ENCODE results near the gene ITGA11.
A peak's percentile ranks its signal among the peaks of the same experiment; 100 is the strongest.

Gene ITGA11

GRCh38 chr15:68310804-68311463 lies 121.0 kb downstream of the ITGA11 start:
- no peak for DNase-seq (ENCODE audit: low spot score)

- DNase-seq (ENCODE audit: low spot score), result no peak
Measured at GRCh38 chr15:68310178-68310803, 121.7 kb downstream of the ITGA11 start.

- no peak for DNase-seq (ENCODE audit: low spot score)
Measured at GRCh38 chr15:68309024-68309423, 122.9 kb downstream of the ITGA11 start.

- DNase-seq (ENCODE audit: low spot score), result no peak
Measured at GRCh38 chr15:68307131-68307928, 124.6 kb downstream of the ITGA11 start.

- no peak for DNase-seq (ENCODE audit: low spot score)
Measured at GRCh38 chr15:68305420-68305871, 126.5 kb downstream of the ITGA11 start.

GRCh38 chr15:68304589-68305337 lies 127.2 kb downstream of the ITGA11 start:
- no peak for DNase-seq (ENCODE audit: low spot score)

GRCh38 chr15:68303560-68304436 lies 128.2 kb downstream of the ITGA11 start:
- no peak for DNase-seq (ENCODE audit: low spot score)

GRCh38 chr15:68303134-68303533 lies 128.8 kb downstream of the ITGA11 start:
- no peak for DNase-seq (ENCODE audit: low spot score)

- no peak for DNase-seq (ENCODE audit: low spot score)
Measured at GRCh38 chr15:68302729-68303128, 129.2 kb downstream of the ITGA11 start.

GRCh38 chr15:68301301-68301700 lies 130.7 kb downstream of the ITGA11 start:
- DNase-seq (ENCODE audit: low spot score), result no peak

- no peak for DNase-seq (ENCODE audit: low spot score)
Measured at GRCh38 chr15:68300115-68300940, 131.6 kb downstream of the ITGA11 start.

- DNase-seq (ENCODE audit: low spot score), result no peak
Measured at GRCh38 chr15:68299436-68299835, 132.5 kb downstream of the ITGA11 start.

- peak; percentile 73 for DNase-seq (ENCODE audit: low spot score)
Measured at GRCh38 chr15:68298882-68299381, 133.0 kb downstream of the ITGA11 start.

- no peak for DNase-seq (ENCODE audit: low spot score)
Measured at GRCh38 chr15:68298336-68298735, 133.6 kb downstream of the ITGA11 start.

GRCh38 chr15:68295014-68295805 lies 136.8 kb downstream of the ITGA11 start:
- DNase-seq (ENCODE audit: low spot score), result no peak

- no peak for DNase-seq (ENCODE audit: low spot score)
Measured at GRCh38 chr15:68292967-68293366, 139.0 kb downstream of the ITGA11 start.

GRCh38 chr15:68292157-68292781 lies 139.7 kb downstream of the ITGA11 start:
- no peak for DNase-seq (ENCODE audit: low spot score)

GRCh38 chr15:68290715-68291114 lies 141.2 kb downstream of the ITGA11 start:
- no peak for DNase-seq (ENCODE audit: low spot score)
